OCI-LY7 (cell line): Measurements from ENCODE around the gene HINFP. TPM values are rescaled to one million over a fixed set of nuclear protein-coding genes. Genes with fewer than 3 reads are reported as not detected.

Experiments
- BruUV-seq: library from RNA; stranded (reverse); fragments of 400-500 nt; replicated peaks from 2 replicates; lab custom pipeline; 2021; lab: Mats Ljungman, UMichigan
- CTCF ChIA-PET: fragments of 300-600 bp; sonication (Branson Sonifier 250); formaldehyde crosslinking; loops from one replicate; lab custom pipeline; 2022; ENCODE audit warnings: antibody characterized with exemption; ENCODE audit not compliant: unreplicated experiment; lab: Charles Lee
- POLR2A ChIA-PET: fragments of 300-600 bp; sonication (Branson Sonifier 250); formaldehyde crosslinking; loops from one replicate; lab custom pipeline; 2022; ENCODE audit warnings: antibody characterized with exemption; lab: Charles Lee
- DNase-seq: peaks from one replicate; pipeline ENCODE4 v3.0.0-alpha.2; 2015; ENCODE audit warnings: low spot score
- H2AFZ ChIP-seq: fragments of 200-600 bp; sonication (generic), shearing (Covaris generic); 2 replicates; pipeline ENCODE4 v1.6.1; 2014; ENCODE audit warnings: mild to moderate bottlenecking, antibody characterized with exemption, low read length, moderate library complexity
- H3K27ac ChIP-seq: fragments of 200-600 bp; sonication (generic); 2 replicates; pipeline ENCODE4 v1.5.1; 2014; ENCODE audit warnings: mixed run types, low read depth, mild to moderate bottlenecking, moderate library complexity, low read length, inconsistent platforms; ENCODE audit not compliant: poor library complexity, severe bottlenecking
- H3K36me3 ChIP-seq: fragments of 200-600 bp; sonication (generic); 2 replicates; pipeline ENCODE4 v1.6.1; 2014; ENCODE audit warnings: mild to moderate bottlenecking, antibody characterized with exemption, low read length, moderate library complexity, mixed read lengths; ENCODE audit not compliant: insufficient read depth
- H3K4me1 ChIP-seq: fragments of 200-600 bp; sonication (generic); 2 replicates; pipeline ENCODE4 v1.5.1; 2014; ENCODE audit warnings: mild to moderate bottlenecking, low read length; ENCODE audit not compliant: insufficient read depth, poor library complexity, severe bottlenecking
- H3K4me2 ChIP-seq: fragments of 200-600 bp; sonication (generic); 2 replicates; pipeline ENCODE4 v1.6.1; 2014; ENCODE audit warnings: mild to moderate bottlenecking, low read length
- H3K4me3 ChIP-seq: fragments of 200-600 bp; sonication (generic); 2 replicates; pipeline ENCODE4 v1.5.1; 2014; ENCODE audit warnings: mild to moderate bottlenecking, low read depth, low read length; ENCODE audit not compliant: poor library complexity, severe bottlenecking
- H3K79me2 ChIP-seq: fragments of 200-600 bp; sonication (generic); 2 replicates; pipeline ENCODE4 v1.6.1; 2016; ENCODE audit warnings: low read depth, mild to moderate bottlenecking, low read length, moderate library complexity, mixed read lengths; ENCODE audit not compliant: insufficient read depth
- H3K9me2 ChIP-seq: fragments of 200-600 bp; sonication (generic); 2 replicates; pipeline ENCODE4 v1.6.1; 2016; ENCODE audit warnings: mild to moderate bottlenecking, low read length, mixed read lengths; ENCODE audit not compliant: insufficient read depth
- H3K9me3 ChIP-seq: fragments of 200-600 bp; sonication (generic); 2 replicates; pipeline ENCODE4 v1.6.1; 2014; ENCODE audit warnings: mild to moderate bottlenecking, mixed run types, low read length, mixed read lengths
- H4K20me1 ChIP-seq: fragments of 200-600 bp; sonication (generic); 2 replicates; pipeline ENCODE4 v1.6.1; 2014; ENCODE audit warnings: mild to moderate bottlenecking, antibody characterized with exemption, low read length, moderate library complexity, mixed read lengths; ENCODE audit not compliant: insufficient read depth
- EZH2phosphoT487 ChIP-seq: fragments of 200-600 bp; sonication (generic); IDR thresholded peaks from 2 replicates; pipeline ENCODE4 v1.6.1; 2018; ENCODE audit warnings: low read depth, borderline replicate concordance, mild to moderate bottlenecking, mixed run types, antibody characterized with exemption, low read length, moderate library complexity, mixed read lengths
- intact Hi-C: fragments of 100-400 bp; cut with micrococcal nuclease; formaldehyde crosslinking; loops from one replicate; pipeline ENCODE4 v1.10.0; 2022; ENCODE audit not compliant: unreplicated experiment
- total RNA-seq, 2 experiments: library from RNA; depleted of rRNA in 1 of 2; stranded (reverse); fragments of >200 nt in 1 of 2; shearing (Covaris generic) in 1 of 2; gene quantifications; 2 replicates each; pipeline ENCODE4 v1.2.3, GENCODE V29; 2014 to 2022
- TF ChIP-seq, protein P1 (sequence below): fragments of 200-600 bp; sonication (generic); conservative IDR thresholded peaks from 2 replicates; pipeline ENCODE4 v1.5.1; 2014; ENCODE audit warnings: mild to moderate bottlenecking, antibody characterized with exemption, low read length, moderate library complexity, mixed read lengths

The HINFP gene
- total RNA-seq, 2 experiments from 2014 or later: 27.7 to 29.6 TPM

DNA sequence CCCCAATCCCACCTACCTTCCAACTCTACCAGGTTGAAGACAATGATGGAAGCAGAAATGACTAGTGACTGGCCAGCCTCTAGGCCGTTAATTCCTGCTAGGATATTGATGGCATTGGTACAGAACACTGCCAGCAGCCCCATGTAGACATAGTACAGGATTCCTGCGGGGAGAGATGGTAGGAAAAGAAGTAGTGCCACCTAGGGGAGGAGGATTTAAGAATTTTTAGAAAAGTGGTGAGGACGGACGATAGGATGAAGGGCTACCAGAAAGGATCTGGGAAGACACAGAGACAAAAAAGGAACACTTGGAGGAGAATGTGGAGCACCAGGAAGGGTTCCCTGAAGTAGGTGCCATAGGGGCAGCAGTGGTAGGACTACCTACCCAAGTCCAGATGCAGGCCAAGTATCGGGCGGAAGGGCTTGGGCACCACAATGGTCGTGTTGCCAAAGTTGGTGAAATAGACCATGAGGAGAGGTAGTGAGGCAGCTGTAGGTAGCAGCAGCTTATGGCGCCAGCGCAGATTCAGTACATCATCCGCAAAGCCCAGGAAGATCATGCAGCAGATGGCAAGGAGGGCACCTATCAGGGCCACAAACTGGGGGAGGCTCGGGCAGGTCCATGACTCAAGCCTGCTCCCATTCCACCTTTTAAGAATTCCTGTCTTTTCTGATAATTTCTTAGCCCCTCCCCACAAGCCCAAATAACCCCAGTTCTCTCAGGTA is 21.0 kb upstream of the HINFP start:
- intact Hi-C loops: loop anchor here (1.0 to 5.0 kb wide), 2 partner anchors 35 to 222 kb away; no protein-coding TSS in a partner anchor
- Histone ChIP-seq H3K27ac (peak overlapping the region; percentile 86), H2AFZ (no peak overlapping the region)

DNA sequence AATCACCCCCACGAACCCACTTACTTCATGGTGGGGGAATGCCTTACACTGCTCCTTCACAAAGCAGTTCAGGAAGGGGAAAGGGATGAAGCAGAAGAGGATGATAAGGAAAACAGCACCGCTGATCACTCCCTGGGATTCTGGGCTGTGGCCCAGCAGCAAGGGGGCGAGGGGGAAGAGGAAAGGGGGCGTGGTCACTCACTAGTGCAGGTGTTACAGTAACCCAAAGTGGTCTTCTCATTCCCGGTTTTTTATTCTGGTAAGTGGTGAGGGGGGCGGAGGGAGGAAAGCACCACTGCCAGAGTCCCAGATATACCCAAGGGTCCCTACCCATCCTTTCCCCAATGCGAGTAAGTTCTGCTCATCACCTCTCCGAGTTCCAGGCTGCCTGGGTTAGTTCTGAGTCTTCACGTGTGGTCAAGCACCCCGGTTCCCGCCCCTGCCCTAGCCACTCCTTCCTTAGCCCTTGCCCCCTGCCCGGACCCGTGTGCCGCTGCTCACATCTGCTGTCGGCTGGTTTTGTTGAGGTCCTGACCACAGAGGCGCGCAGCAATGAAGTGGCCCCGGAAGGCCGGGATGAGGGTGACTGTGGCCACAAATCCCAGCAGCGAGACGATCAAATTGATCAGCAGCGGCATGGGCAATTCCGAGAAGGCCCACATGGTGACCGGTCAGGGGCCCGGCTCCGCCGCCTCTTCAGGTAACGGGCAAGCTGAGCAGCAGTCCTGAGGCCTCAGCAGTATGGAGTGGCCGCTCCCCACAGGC is 20.2 kb upstream of the HINFP start:
- Histone ChIP-seq H3K79me2 (peaks cover 25% of the 10 kb centered on the region), H4K20me1 (no peaks in the 10 kb centered on the region), H3K9me2 (no peaks in the 10 kb centered on the region), H3K4me2 (peak overlapping the region; percentile 100), H3K4me3 (peak overlapping the region; percentile 88), H2AFZ (peak overlapping the region; percentile 84), H3K36me3 (peaks cover 28% of the 10 kb centered on the region), H3K27ac (peak overlapping the region; percentile 86), H3K9me3 (no peaks in the 10 kb centered on the region), H3K4me1 (peaks cover 49% of the 10 kb centered on the region)
- intact Hi-C loops: loop anchor here (1.0 to 5.0 kb wide), 2 partner anchors 36 to 221 kb away; no protein-coding TSS in a partner anchor
- POLR2A ChIA-PET: interaction anchor here (0.5 to 1.8 kb wide), 7 partner anchors 9 to 220 kb away, joined by 3 to 8 read pairs (median 4); partner anchors contain the start of genes HMBS and VPS11
- TSS peak; percentile 49 for BruUV-seq
- DNase-seq: peak; percentile 45
- CTCF ChIA-PET: interaction anchor here (0.7 kb wide), 2 partner anchors 223 to 242 kb away, joined by 6 to 7 read pairs; no protein-coding TSS in a partner anchor
- TF ChIP-seq, protein P1, sequence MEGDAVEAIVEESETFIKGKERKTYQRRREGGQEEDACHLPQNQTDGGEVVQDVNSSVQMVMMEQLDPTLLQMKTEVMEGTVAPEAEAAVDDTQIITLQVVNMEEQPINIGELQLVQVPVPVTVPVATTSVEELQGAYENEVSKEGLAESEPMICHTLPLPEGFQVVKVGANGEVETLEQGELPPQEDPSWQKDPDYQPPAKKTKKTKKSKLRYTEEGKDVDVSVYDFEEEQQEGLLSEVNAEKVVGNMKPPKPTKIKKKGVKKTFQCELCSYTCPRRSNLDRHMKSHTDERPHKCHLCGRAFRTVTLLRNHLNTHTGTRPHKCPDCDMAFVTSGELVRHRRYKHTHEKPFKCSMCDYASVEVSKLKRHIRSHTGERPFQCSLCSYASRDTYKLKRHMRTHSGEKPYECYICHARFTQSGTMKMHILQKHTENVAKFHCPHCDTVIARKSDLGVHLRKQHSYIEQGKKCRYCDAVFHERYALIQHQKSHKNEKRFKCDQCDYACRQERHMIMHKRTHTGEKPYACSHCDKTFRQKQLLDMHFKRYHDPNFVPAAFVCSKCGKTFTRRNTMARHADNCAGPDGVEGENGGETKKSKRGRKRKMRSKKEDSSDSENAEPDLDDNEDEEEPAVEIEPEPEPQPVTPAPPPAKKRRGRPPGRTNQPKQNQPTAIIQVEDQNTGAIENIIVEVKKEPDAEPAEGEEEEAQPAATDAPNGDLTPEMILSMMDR: no peak
- no peak for TF ChIP-seq EZH2phosphoT487

More for the DNA sequence above, 21.0 kb upstream of the HINFP start:
- H3K9me3 ChIP-seq: no peaks in the 10 kb centered on the region
- TF ChIP-seq, protein P1: peak; percentile 84
- no peak for TF ChIP-seq EZH2phosphoT487
- no peak for DNase-seq
- peaks cover 54% of the 10 kb centered on the region for H3K4me1 ChIP-seq
- peak overlapping the region; percentile 100 for H3K4me2 ChIP-seq
- CTCF ChIA-PET: no interaction called here
- POLR2A ChIA-PET: interaction anchor here (0.6 to 1.4 kb wide), 4 partner anchors 16 to 91 kb away, joined by 3 to 8 read pairs (median 5); partner anchors contain the start of genes HINFP and HMBS
- peaks cover 32% of the 10 kb centered on the region for H3K36me3 ChIP-seq
- no peaks in the 10 kb centered on the region for H4K20me1 ChIP-seq
- no TSS peak for BruUV-seq
- H3K4me3 ChIP-seq: peak overlapping the region; percentile 88
- H3K79me2 ChIP-seq: peaks cover 30% of the 10 kb centered on the region
- H3K9me2 ChIP-seq: no peaks in the 10 kb centered on the region
